HepG2 (cell line): ENCODE measurements around the gene VPS54. TPM values are rescaled to one million over a fixed set of nuclear protein-coding genes. Genes with fewer than 3 reads are reported as not detected.

ENCODE experiments used
- HMGA1 ChIP-seq: sonication (generic); formaldehyde crosslinking; conservative IDR thresholded peaks from 2 replicates; pipeline ENCODE4 v1.4.0; 2020; ENCODE audit warnings: missing genetic modification reagents
- HMGXB3 ChIP-seq: sonication (generic); formaldehyde crosslinking; IDR thresholded peaks from 2 replicates; pipeline ENCODE4 v1.4.0; 2020; ENCODE audit warnings: missing genetic modification reagents, borderline replicate concordance
- NFAT5 ChIP-seq: sonication (generic); formaldehyde crosslinking; IDR thresholded peaks from 2 replicates; pipeline ENCODE4 v1.4.0; 2020; ENCODE audit warnings: missing genetic modification reagents
- POLR2A ChIP-seq, 2 experiments: IDR thresholded peaks; 2 replicates each; pipeline ENCODE4 v1.6.1; 2011; ENCODE audit warnings: low read depth in 2 of 2, low read length in 2 of 2, mild to moderate bottlenecking in 1 of 2, moderate library complexity in 1 of 2; ENCODE audit not compliant: insufficient read depth in 1 of 2
- SIX4 ChIP-seq: sonication (generic); formaldehyde crosslinking; IDR thresholded peaks from 2 replicates; pipeline ENCODE4 v1.4.0; 2020; ENCODE audit warnings: missing genetic modification reagents
- ZBTB21 ChIP-seq: sonication (generic); formaldehyde crosslinking; IDR thresholded peaks from 2 replicates; pipeline ENCODE4 v1.4.0; 2020; ENCODE audit warnings: missing genetic modification reagents
- ZNF281 ChIP-seq: sonication (generic); formaldehyde crosslinking; IDR thresholded peaks from 2 replicates; pipeline ENCODE4 v1.4.0; 2020; ENCODE audit warnings: missing genetic modification reagents, borderline replicate concordance
- ZNF646 ChIP-seq: sonication (generic); formaldehyde crosslinking; IDR thresholded peaks from 2 replicates; pipeline ENCODE4 v1.9.0; 2021; ENCODE audit warnings: mild to moderate bottlenecking, missing genetic modification reagents
- polyA plus RNA-seq, 8 experiments: library from polyadenylated mRNA; depleted of rRNA in 3 of 8; stranded (reverse) in 7 of 8; unstranded in 1 of 8; fragments of >200 nt; fragmentation: Illumina TruSeq in 4 of 8; extraction: Trizol in 4 of 8; gene quantifications; 2 replicates each; pipeline versions ENCODE4 v1.2.1 to v1.2.3, GENCODE V29; 2011 to 2016; ENCODE audit warnings: low read depth in 4 of 8, missing spikeins in 1 of 8, mixed read lengths in 1 of 8; ENCODE audit not compliant: insufficient read depth in 1 of 8
- total RNA-seq, 5 experiments: library from RNA; depleted of rRNA; stranded (reverse); fragments of >200 nt; fragmentation: Illumina TruSeq; extraction: Trizol; gene quantifications; 2 replicates each; pipeline ENCODE4 v1.2.3, GENCODE V29; 2016; ENCODE audit warnings: low read depth in 1 of 5

The VPS54 gene
- total and polyA plus RNA-seq, 2 of the 13 experiments (the other 11 are each of a cell fraction or from before 2014, with no cell fraction given) = 64.7 to 77.5 TPM

- TF ChIP-seq NFAT5 (CRISPR knock-in tag) (no peak), ZNF281 (CRISPR knock-in tag) (no peak), HMGXB3 (CRISPR knock-in tag) (0 out of 2 replicates have a peak, but pooled peaks have one; percentile 23), ZBTB21 (CRISPR knock-in tag) (no peak), ZNF646 (CRISPR knock-in tag) (no peak), SIX4 (CRISPR knock-in tag) (no peak), POLR2A (IDR thresholded peaks at IDR 0.05; ENCODE audit: insufficient read depth in 1 of 2, low read depth in 2 of 2, low read length in 2 of 2) (no peak), HMGA1 (CRISPR knock-in tag) (no peak)
Observed at GRCh38 chr2:64000630-64001381, 18.4 kb downstream of the VPS54 start (continued).
